ENCODE data around the gene SOD1. TPM values are rescaled to one million over a fixed set of nuclear protein-coding genes. Genes with fewer than 3 reads are reported as not detected.

SOD1 gene
- total and polyA plus RNA-seq, 2 donors (not counting 1 experiment from before 2014, with no cell fraction given) = 286 to 462 TPM

GRCh38 chr21:31666445-31667010, 7.0 kb downstream of the SOD1 start:
- H3K4me3 ChIP-seq (replicated peaks in 1 of 4; ENCODE audit: control extremely low read depth in 1 of 4, insufficient read depth in 1 of 4, low read depth in 3 of 4, low read length in 4 of 4) = no peak overlapping the region
- H2AFZ ChIP-seq (ENCODE audit: low read length) = no peak overlapping the region
- no peak for DNase-seq (ENCODE audit: low read depth in 2 of 2)
- TF ChIP-seq CTCF (conservative IDR thresholded peaks at IDR 0.05 in 1 of 2, IDR thresholded peaks at IDR 0.05 in 1 of 2; ENCODE audit: low read depth in 1 of 2, low read length in 2 of 2) = no peak
- TF ChIP-seq EZH2 (IDR thresholded peaks at IDR 0.05; ENCODE audit: low read length, missing control alignments) = no peak
- H3K4me1 ChIP-seq (ENCODE audit: control insufficient read depth, extremely low read depth, insufficient read depth, low read length) = no peaks in the 10 kb centered on the region
- H3K79me2 ChIP-seq (ENCODE audit: control insufficient read depth, insufficient read depth, low read length) = peaks cover 30% of the 10 kb centered on the region
- peaks cover 9% of the 10 kb centered on the region for H3K36me3 ChIP-seq (ENCODE audit: control insufficient read depth, insufficient read depth, low read length)
- H4K20me1 ChIP-seq (ENCODE audit: control insufficient read depth, extremely low read depth, insufficient read depth, low read length) = no peaks in the 10 kb centered on the region
- H3K9me3 ChIP-seq (ENCODE audit: control insufficient read depth, insufficient read depth, low read depth, low read length) = no peaks in the 10 kb centered on the region
- no peak overlapping the region for H3K27ac ChIP-seq (ENCODE audit: insufficient read depth, low read length)
- H3K9ac ChIP-seq (ENCODE audit: insufficient read depth, low read length) = no peak overlapping the region
- H3K4me2 ChIP-seq (ENCODE audit: extremely low read depth, insufficient read depth, low read length) = no peak overlapping the region
- H3K27me3 ChIP-seq (ENCODE audit: control insufficient read depth, insufficient read depth, low read length) = no peaks in the 10 kb centered on the region

GRCh38 chr21:31667132-31667531, 7.6 kb downstream of the SOD1 start:
- H3K9me3 ChIP-seq (ENCODE audit: control insufficient read depth, insufficient read depth, low read depth, low read length) = no peaks in the 10 kb centered on the region
- H3K27ac ChIP-seq (ENCODE audit: insufficient read depth, low read length) = no peak overlapping the region
- no peak for TF ChIP-seq EZH2 (IDR thresholded peaks at IDR 0.05; ENCODE audit: low read length, missing control alignments)
- TF ChIP-seq CTCF (conservative IDR thresholded peaks at IDR 0.05 in 1 of 2, IDR thresholded peaks at IDR 0.05 in 1 of 2; ENCODE audit: low read depth in 1 of 2, low read length in 2 of 2) = no peak
- H2AFZ ChIP-seq (ENCODE audit: low read length) = no peak overlapping the region
- no peak overlapping the region for H3K4me2 ChIP-seq (ENCODE audit: extremely low read depth, insufficient read depth, low read length)
- no peak for DNase-seq (ENCODE audit: low read depth in 2 of 2)
- H3K36me3 ChIP-seq (ENCODE audit: control insufficient read depth, insufficient read depth, low read length) = peaks cover 11% of the 10 kb centered on the region
- peaks cover 25% of the 10 kb centered on the region for H3K79me2 ChIP-seq (ENCODE audit: control insufficient read depth, insufficient read depth, low read length)
- H3K4me1 ChIP-seq (ENCODE audit: control insufficient read depth, extremely low read depth, insufficient read depth, low read length) = no peaks in the 10 kb centered on the region
- no peaks in the 10 kb centered on the region for H3K27me3 ChIP-seq (ENCODE audit: control insufficient read depth, insufficient read depth, low read length)
- H3K9ac ChIP-seq (ENCODE audit: insufficient read depth, low read length) = no peak overlapping the region
- no peak overlapping the region for H3K4me3 ChIP-seq (replicated peaks in 1 of 4; ENCODE audit: control extremely low read depth in 1 of 4, insufficient read depth in 1 of 4, low read depth in 3 of 4, low read length in 4 of 4)
- no peaks in the 10 kb centered on the region for H4K20me1 ChIP-seq (ENCODE audit: control insufficient read depth, extremely low read depth, insufficient read depth, low read length)

- no peak for DNase-seq (ENCODE audit: low read depth in 2 of 2)
- H3K79me2 ChIP-seq (ENCODE audit: control insufficient read depth, insufficient read depth, low read length) = peaks cover 20% of the 10 kb centered on the region
- H3K36me3 ChIP-seq (ENCODE audit: control insufficient read depth, insufficient read depth, low read length) = peaks cover 11% of the 10 kb centered on the region
- no peaks in the 10 kb centered on the region for H4K20me1 ChIP-seq (ENCODE audit: control insufficient read depth, extremely low read depth, insufficient read depth, low read length)
- TF ChIP-seq EZH2 (IDR thresholded peaks at IDR 0.05; ENCODE audit: low read length, missing control alignments) (no peak), CTCF (conservative IDR thresholded peaks at IDR 0.05 in 1 of 2, IDR thresholded peaks at IDR 0.05 in 1 of 2; ENCODE audit: low read depth in 1 of 2, low read length in 2 of 2) (no peak)
- no peak overlapping the region for H2AFZ ChIP-seq (ENCODE audit: low read length)
- no peak overlapping the region for H3K27ac ChIP-seq (ENCODE audit: insufficient read depth, low read length)
- H3K9me3 ChIP-seq (ENCODE audit: control insufficient read depth, insufficient read depth, low read depth, low read length) = no peaks in the 10 kb centered on the region
- H3K4me1 ChIP-seq (ENCODE audit: control insufficient read depth, extremely low read depth, insufficient read depth, low read length) = no peaks in the 10 kb centered on the region
- no peak overlapping the region for H3K9ac ChIP-seq (ENCODE audit: insufficient read depth, low read length)
- H3K4me3 ChIP-seq (replicated peaks in 1 of 4; ENCODE audit: control extremely low read depth in 1 of 4, insufficient read depth in 1 of 4, low read depth in 3 of 4, low read length in 4 of 4) = no peak overlapping the region
- no peak overlapping the region for H3K4me2 ChIP-seq (ENCODE audit: extremely low read depth, insufficient read depth, low read length)
- H3K27me3 ChIP-seq (ENCODE audit: control insufficient read depth, insufficient read depth, low read length) = no peaks in the 10 kb centered on the region
Observed at GRCh38 chr21:31667639-31668038, 8.1 kb downstream of the SOD1 start.
